NCI-H2029 (cell line): Measurements from ENCODE around the gene SOCS6.

ENCODE experiments used
- DNase-seq: peaks from one replicate; lab custom pipeline; 2025; lab: John Stamatoyannopoulos, UW

SOCS6 gene

GRCh38 chr18:70289351-70290312 is 787 bp downstream of the SOCS6 start:
- no peak for DNase-seq

GRCh38 chr18:70290482-70291294 is 1.8 kb downstream of the SOCS6 start:
- DNase-seq = no peak

- DNase-seq = no peak
Observed at GRCh38 chr18:70291295-70291574, 2.4 kb downstream of the SOCS6 start.

- DNase-seq = no peak
Observed at GRCh38 chr18:70292628-70293027, 3.8 kb downstream of the SOCS6 start.

GRCh38 chr18:70293166-70293565 is 4.3 kb downstream of the SOCS6 start:
- DNase-seq = no peak

GRCh38 chr18:70294471-70295191 is 5.8 kb downstream of the SOCS6 start:
- no peak for DNase-seq

GRCh38 chr18:70295192-70296188 is 6.6 kb downstream of the SOCS6 start:
- DNase-seq = no peak

GRCh38 chr18:70296289-70296688 is 7.4 kb downstream of the SOCS6 start:
- DNase-seq = no peak

GRCh38 chr18:70296781-70297180 is 7.9 kb downstream of the SOCS6 start:
- no peak for DNase-seq

GRCh38 chr18:70299393-70299792 is 10.5 kb downstream of the SOCS6 start:
- DNase-seq = no peak

GRCh38 chr18:70301667-70302066 is 12.8 kb downstream of the SOCS6 start:
- no peak for DNase-seq

- DNase-seq = no peak
Observed at GRCh38 chr18:70308555-70309294, 19.9 kb downstream of the SOCS6 start.

- DNase-seq = no peak
Observed at GRCh38 chr18:70310560-70311320, 21.9 kb downstream of the SOCS6 start.

GRCh38 chr18:70311726-70312125 is 22.9 kb downstream of the SOCS6 start:
- DNase-seq = no peak

GRCh38 chr18:70313640-70314039 is 24.8 kb downstream of the SOCS6 start:
- DNase-seq = no peak

GRCh38 chr18:70314151-70314782 is 25.4 kb downstream of the SOCS6 start:
- no peak for DNase-seq

- DNase-seq = no peak
Observed at GRCh38 chr18:70319187-70319586, 30.3 kb downstream of the SOCS6 start.

GRCh38 chr18:70321616-70322015 is 32.8 kb downstream of the SOCS6 start:
- no peak for DNase-seq

- no peak for DNase-seq
Observed at GRCh38 chr18:70322385-70322784, 33.5 kb downstream of the SOCS6 start.
